GM19372 (cell line): Measurements from ENCODE around the gene KCNT2.
"Not testable (repeated sequence)": the region's sequence is repeated elsewhere in the genome, so short reads cannot be mapped to it uniquely, and the experiment has no call there.

Experiments
- ATAC-seq: cut with Tn5 transposase; IDR thresholded peaks from one replicate; pipeline ENCODE4 v1.9.1; 2021; ENCODE audit warnings: mild to moderate bottlenecking, low read depth, moderate library complexity; ENCODE audit not compliant: unreplicated experiment

KCNT2 gene

GRCh38 chr1:196608390-196609369, at the start of gene KCNT2:
Gene KCNT2 (minus strand): TSS chr1:196608440. CDS start chr1:196608309, 131 bp downstream.
- no peak for ATAC-seq

- no peak for ATAC-seq
Observed at GRCh38 chr1:196655494-196655893, 47.3 kb upstream of the KCNT2 start.

- no peak for ATAC-seq
Observed at GRCh38 chr1:196655071-196655470, 46.8 kb upstream of the KCNT2 start.

- no peak for ATAC-seq
Observed at GRCh38 chr1:196654271-196654670, 46.0 kb upstream of the KCNT2 start.

GRCh38 chr1:196651637-196652215, 43.5 kb upstream of the KCNT2 start, which contains the start of gene CFH:
Gene CFH (plus strand): TSS chr1:196652043. CDS start chr1:196652118, 75 bp downstream.
- no peak for ATAC-seq

GRCh38 chr1:196651079-196651478, 42.8 kb upstream of the KCNT2 start:
- no peak for ATAC-seq

- no peak for ATAC-seq
Observed at GRCh38 chr1:196650403-196650802, 42.2 kb upstream of the KCNT2 start.

- ATAC-seq = no peak
Observed at GRCh38 chr1:196649990-196650389, 41.8 kb upstream of the KCNT2 start.

GRCh38 chr1:196640976-196641375, 32.7 kb upstream of the KCNT2 start:
- ATAC-seq = no peak

GRCh38 chr1:196639291-196639690, 31.1 kb upstream of the KCNT2 start:
- not testable (repeated sequence) for ATAC-seq

- no peak for ATAC-seq
Observed at GRCh38 chr1:196638466-196638865, 30.2 kb upstream of the KCNT2 start.

GRCh38 chr1:196637606-196638005, 29.4 kb upstream of the KCNT2 start:
- no peak for ATAC-seq

GRCh38 chr1:196628838-196629237, 20.6 kb upstream of the KCNT2 start:
- no peak for ATAC-seq

- ATAC-seq = no peak
Observed at GRCh38 chr1:196623079-196623478, 14.8 kb upstream of the KCNT2 start.

- no peak for ATAC-seq
Observed at GRCh38 chr1:196619721-196620120, 11.5 kb upstream of the KCNT2 start.

GRCh38 chr1:196611873-196612272, 3.6 kb upstream of the KCNT2 start:
- ATAC-seq = no peak

- ATAC-seq = no peak
Observed at GRCh38 chr1:196609370-196609737, 1.1 kb upstream of the KCNT2 start.

GRCh38 chr1:196607981-196608380, 259 bp downstream of the KCNT2 start:
- no peak for ATAC-seq

GRCh38 chr1:196603651-196604050, 4.6 kb downstream of the KCNT2 start:
- ATAC-seq = no peak

GRCh38 chr1:196598942-196599748, 9.1 kb downstream of the KCNT2 start:
- no peak for ATAC-seq

- ATAC-seq = no peak
Observed at GRCh38 chr1:196594700-196595099, 13.5 kb downstream of the KCNT2 start.
